ENCODE results near the gene SCTR.

The SCTR gene

GRCh38 chr2:119438128-119438656 lies 86.1 kb downstream of the SCTR start:
- H3K9me3 ChIP-seq (ENCODE audit: control insufficient read depth, insufficient read depth, low read length) = no peaks in the 10 kb centered on the region
- peaks cover 7% of the 10 kb centered on the region for H3K4me1 ChIP-seq (ENCODE audit: control insufficient read depth, insufficient read depth, low read length)
- peaks cover 3% of the 10 kb centered on the region; the same call in 1 of the 2 replicates for H3K36me3 ChIP-seq (ENCODE audit: control insufficient read depth, insufficient read depth, low read length)
- H3K27me3 ChIP-seq (ENCODE audit: control insufficient read depth, insufficient read depth, low read length) = no peaks in the 10 kb centered on the region
- no peak for DNase-seq (ENCODE audit: low read depth, low spot score)
- WGBS (ENCODE audit: insufficient coverage, insufficient read length) = no CpG with 5 or more reads among the region's 6 CpGs
- H3K4me3 ChIP-seq (ENCODE audit: low read length) = no peak overlapping the region
- no peak overlapping the region for H3K27ac ChIP-seq (ENCODE audit: low read length)

- Histone ChIP-seq H3K36me3 (ENCODE audit: control insufficient read depth, insufficient read depth, low read length) (peaks cover 3% of the 10 kb centered on the region; the same call in 1 of the 2 replicates), H3K27me3 (ENCODE audit: control insufficient read depth, insufficient read depth, low read length) (no peaks in the 10 kb centered on the region), H3K4me1 (ENCODE audit: control insufficient read depth, insufficient read depth, low read length) (peaks cover 10% of the 10 kb centered on the region), H3K4me3 (ENCODE audit: low read length) (no peak overlapping the region), H3K9me3 (ENCODE audit: control insufficient read depth, insufficient read depth, low read length) (no peaks in the 10 kb centered on the region), H3K27ac (ENCODE audit: low read length) (no peak overlapping the region)
- whole genome bisulfite sequencing (ENCODE audit: insufficient coverage, insufficient read length) = no CpG with 5 or more reads among the region's 22 CpGs
- DNase-seq (ENCODE audit: low read depth, low spot score) = no peak
Measured at GRCh38 chr2:119436993-119437772, 87.1 kb downstream of the SCTR start.

- Histone ChIP-seq H3K36me3 (ENCODE audit: control insufficient read depth, insufficient read depth, low read length) (peaks cover 3% of the 10 kb centered on the region; the same call in 1 of the 2 replicates), H3K27ac (ENCODE audit: low read length) (no peak overlapping the region), H3K9me3 (ENCODE audit: control insufficient read depth, insufficient read depth, low read length) (no peaks in the 10 kb centered on the region), H3K4me1 (ENCODE audit: control insufficient read depth, insufficient read depth, low read length) (peaks cover 10% of the 10 kb centered on the region), H3K27me3 (ENCODE audit: control insufficient read depth, insufficient read depth, low read length) (no peaks in the 10 kb centered on the region), H3K4me3 (ENCODE audit: low read length) (no peak overlapping the region)
- no peak for DNase-seq (ENCODE audit: low read depth, low spot score)
- WGBS (ENCODE audit: insufficient coverage, insufficient read length) = no CpG with 5 or more reads among the region's 7 CpGs
Measured at GRCh38 chr2:119435953-119436297, 88.4 kb downstream of the SCTR start.

- no peak overlapping the region for H3K4me3 ChIP-seq (ENCODE audit: low read length)
- peaks cover 10% of the 10 kb centered on the region for H3K4me1 ChIP-seq (ENCODE audit: control insufficient read depth, insufficient read depth, low read length)
- peaks cover 3% of the 10 kb centered on the region; the same call in 1 of the 2 replicates for H3K36me3 ChIP-seq (ENCODE audit: control insufficient read depth, insufficient read depth, low read length)
- no CpG with 5 or more reads among the region's 6 CpGs for WGBS (ENCODE audit: insufficient coverage, insufficient read length)
- DNase-seq (ENCODE audit: low read depth, low spot score) = no peak
- no peaks in the 10 kb centered on the region for H3K27me3 ChIP-seq (ENCODE audit: control insufficient read depth, insufficient read depth, low read length)
- no peak overlapping the region for H3K27ac ChIP-seq (ENCODE audit: low read length)
- no peaks in the 10 kb centered on the region for H3K9me3 ChIP-seq (ENCODE audit: control insufficient read depth, insufficient read depth, low read length)
Measured at GRCh38 chr2:119435081-119435952, 89.0 kb downstream of the SCTR start.

GRCh38 chr2:119434664-119435063 lies 89.6 kb downstream of the SCTR start:
- Histone ChIP-seq H3K27ac (ENCODE audit: low read length) (no peak overlapping the region), H3K9me3 (ENCODE audit: control insufficient read depth, insufficient read depth, low read length) (no peaks in the 10 kb centered on the region), H3K27me3 (ENCODE audit: control insufficient read depth, insufficient read depth, low read length) (no peaks in the 10 kb centered on the region), H3K4me1 (ENCODE audit: control insufficient read depth, insufficient read depth, low read length) (peaks cover 10% of the 10 kb centered on the region), H3K4me3 (ENCODE audit: low read length) (no peak overlapping the region), H3K36me3 (ENCODE audit: control insufficient read depth, insufficient read depth, low read length) (peaks cover 3% of the 10 kb centered on the region; the same call in 1 of the 2 replicates)
- WGBS (ENCODE audit: insufficient coverage, insufficient read length) = no CpG with 5 or more reads among the region's 6 CpGs
- DNase-seq (ENCODE audit: low read depth, low spot score) = no peak

GRCh38 chr2:119433636-119434327 lies 90.5 kb downstream of the SCTR start:
- Histone ChIP-seq H3K4me1 (ENCODE audit: control insufficient read depth, insufficient read depth, low read length) (peaks cover 10% of the 10 kb centered on the region), H3K27me3 (ENCODE audit: control insufficient read depth, insufficient read depth, low read length) (no peaks in the 10 kb centered on the region), H3K27ac (ENCODE audit: low read length) (no peak overlapping the region), H3K36me3 (ENCODE audit: control insufficient read depth, insufficient read depth, low read length) (peaks cover 3% of the 10 kb centered on the region; the same call in 1 of the 2 replicates), H3K9me3 (ENCODE audit: control insufficient read depth, insufficient read depth, low read length) (no peaks in the 10 kb centered on the region), H3K4me3 (ENCODE audit: low read length) (no peak overlapping the region)
- DNase-seq (ENCODE audit: low read depth, low spot score) = no peak
- WGBS (ENCODE audit: insufficient coverage, insufficient read length) = no CpG with 5 or more reads among the region's 10 CpGs

GRCh38 chr2:119432851-119433522 lies 91.3 kb downstream of the SCTR start:
- peak overlapping the region; percentile 36; the same call in 1 of the 2 replicates for H3K4me3 ChIP-seq (ENCODE audit: low read length)
- no CpG with 5 or more reads among the region's 17 CpGs for WGBS (ENCODE audit: insufficient coverage, insufficient read length)

GRCh38 chr2:119431976-119432850 lies 92.1 kb downstream of the SCTR start:
- WGBS (ENCODE audit: insufficient coverage, insufficient read length) = no CpG with 5 or more reads among the region's 53 CpGs
- no peak for DNase-seq (ENCODE audit: low read depth, low spot score)
- H3K4me1 ChIP-seq (ENCODE audit: control insufficient read depth, insufficient read depth, low read length) = peaks cover 10% of the 10 kb centered on the region

More at GRCh38 chr2:119432851-119433522, 91.3 kb downstream of the SCTR start:
- H3K27me3 ChIP-seq (ENCODE audit: control insufficient read depth, insufficient read depth, low read length) = no peaks in the 10 kb centered on the region
- no peaks in the 10 kb centered on the region for H3K9me3 ChIP-seq (ENCODE audit: control insufficient read depth, insufficient read depth, low read length)
- no peak overlapping the region for H3K27ac ChIP-seq (ENCODE audit: low read length)
- peaks cover 10% of the 10 kb centered on the region for H3K4me1 ChIP-seq (ENCODE audit: control insufficient read depth, insufficient read depth, low read length)
- no peak for DNase-seq (ENCODE audit: low read depth, low spot score)
- peaks cover 3% of the 10 kb centered on the region; the same call in 1 of the 2 replicates for H3K36me3 ChIP-seq (ENCODE audit: control insufficient read depth, insufficient read depth, low read length)

More at GRCh38 chr2:119431976-119432850, 92.1 kb downstream of the SCTR start:
- Histone ChIP-seq H3K4me3 (ENCODE audit: low read length) (peak overlapping the region; percentile 36; the same call in 1 of the 2 replicates), H3K36me3 (ENCODE audit: control insufficient read depth, insufficient read depth, low read length) (peaks cover 3% of the 10 kb centered on the region; the same call in 1 of the 2 replicates), H3K27ac (ENCODE audit: low read length) (no peak overlapping the region), H3K9me3 (ENCODE audit: control insufficient read depth, insufficient read depth, low read length) (no peaks in the 10 kb centered on the region), H3K27me3 (ENCODE audit: control insufficient read depth, insufficient read depth, low read length) (no peaks in the 10 kb centered on the region)
